Activated naive CD8-positive, alpha-beta T cell treated with anti-CD3 and anti-CD28 coated beads, Interleukin-2, amount 10 ng/mL, durations not matched to agents 7 days and 5 days (primary cell): ENCODE measurements around the gene EP400. TPM values are rescaled to one million over a fixed set of nuclear protein-coding genes. Genes with fewer than 3 reads are reported as not detected.
"Not testable (repeated sequence)": the region's sequence is repeated elsewhere in the genome, so short reads cannot be mapped to it uniquely, and the experiment has no call there.

Experiments
- ATAC-seq: fragments of 150-1000 bp; cut with Tn5 transposase; one replicate; pipeline ENCODE4 v1.10.0; 2021; ENCODE audit warnings: low read depth, moderate library complexity
- POLR2A ChIA-PET: fragments of 350-600 bp; sonication (Branson Sonifier 250); formaldehyde crosslinking; loops from one replicate; lab custom pipeline; 2021; ENCODE audit warnings: antibody characterized with exemption; lab: Charles Lee
- DNase-seq: peaks from one replicate; pipeline ENCODE4 v3.0.0; 2021
- H3K27ac Mint-ChIP-seq: one replicate; pipeline ENCODE4 v1.8.0; 2022; ENCODE audit warnings: mild to moderate bottlenecking, mixed read lengths
- H3K27me3 Mint-ChIP-seq: one replicate; pipeline ENCODE4 v1.8.0; 2022; ENCODE audit warnings: mild to moderate bottlenecking, moderate library complexity, mixed read lengths
- H3K36me3 Mint-ChIP-seq: one replicate; pipeline ENCODE4 v1.8.0; 2021; ENCODE audit warnings: mild to moderate bottlenecking, mixed read lengths
- H3K4me1 Mint-ChIP-seq: one replicate; pipeline ENCODE4 v1.8.0; 2021; ENCODE audit warnings: mixed read lengths
- H3K4me3 Mint-ChIP-seq: one replicate; pipeline ENCODE4 v1.8.0; 2022; ENCODE audit warnings: mild to moderate bottlenecking, moderate library complexity, mixed read lengths
- H3K9me3 Mint-ChIP-seq: one replicate; pipeline ENCODE4 v1.8.0; 2021; ENCODE audit warnings: mixed read lengths
- total RNA-seq, 2 experiments: library from RNA; stranded (reverse); gene quantifications; one replicate each; pipeline ENCODE4 v1.2.3, GENCODE V29; 2021

The EP400 gene
- total RNA-seq, 2 experiments from 2014 or later, result 66.7 to 70.2 TPM

DNA sequence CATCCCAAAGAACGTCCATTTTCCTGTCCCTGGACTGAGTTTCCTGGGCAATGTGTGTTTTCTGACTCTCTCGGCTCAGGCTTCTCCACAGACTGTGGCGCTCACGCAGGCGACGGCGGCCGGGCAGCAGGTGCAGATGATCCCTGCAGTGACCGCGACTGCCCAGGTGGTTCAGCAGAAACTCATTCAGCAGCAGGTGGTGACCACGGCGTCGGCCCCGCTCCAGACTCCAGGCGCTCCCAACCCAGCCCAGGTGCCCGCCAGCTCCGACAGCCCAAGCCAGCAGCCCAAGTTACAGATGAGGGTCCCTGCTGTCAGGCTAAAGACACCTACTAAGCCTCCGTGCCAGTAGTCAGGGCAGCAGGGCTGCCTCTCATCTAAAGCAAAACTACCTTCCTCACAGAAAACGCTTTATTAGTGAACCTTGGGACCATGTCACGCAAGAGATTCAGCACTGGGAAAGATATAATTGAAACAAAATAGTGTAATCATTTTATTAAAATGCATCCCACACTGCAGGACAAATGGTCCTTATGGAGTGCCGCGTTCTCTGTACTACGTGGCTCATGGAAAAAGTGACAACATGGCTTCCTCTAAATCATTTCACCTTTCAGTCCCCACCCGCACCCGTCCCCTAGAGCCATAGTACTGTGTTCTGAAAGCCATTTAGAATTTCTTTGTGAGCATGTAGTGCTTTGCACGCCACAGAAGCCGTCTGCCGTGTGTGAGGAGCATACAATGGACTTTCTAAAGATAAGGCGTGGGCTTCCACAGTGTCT, 127.8 kb downstream of the EP400 start:
- Mint-ChIP-seq H3K4me1 (no peaks in the 10 kb centered on the region), H3K4me3 (no peak overlapping the region), H3K36me3 (peaks cover 10% of the 10 kb centered on the region), H3K9me3 (no peaks in the 10 kb centered on the region), H3K27ac (no peak overlapping the region), H3K27me3 (no peaks in the 10 kb centered on the region)
- POLR2A ChIA-PET, result no interaction called here
- DNase-seq (no peak), ATAC-seq (no peak)

DNA sequence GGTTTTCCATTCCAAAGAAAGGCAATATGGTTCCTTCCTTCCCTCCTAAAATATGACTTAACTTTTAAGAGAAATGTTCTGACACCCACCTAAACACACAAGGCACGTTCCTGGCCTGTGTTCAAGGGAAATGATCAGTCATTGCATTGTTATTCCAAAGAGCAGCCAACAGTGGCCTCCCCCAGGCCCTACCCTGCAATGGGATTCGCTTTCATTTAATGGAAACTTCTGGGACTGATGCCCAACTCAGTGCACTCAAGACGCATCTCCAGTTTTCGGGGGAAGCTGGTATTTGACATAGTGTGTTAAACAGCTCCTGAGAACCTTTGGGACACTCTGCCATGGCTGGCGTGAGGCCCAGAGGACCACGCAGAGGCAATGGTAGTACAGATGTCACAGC, 128.4 kb downstream of the EP400 start:
- Mint-ChIP-seq H3K4me1 (peaks cover 4% of the 10 kb centered on the region), H3K27me3 (no peaks in the 10 kb centered on the region), H3K36me3 (peaks cover 10% of the 10 kb centered on the region), H3K9me3 (no peaks in the 10 kb centered on the region), H3K27ac (no peak overlapping the region), H3K4me3 (no peak overlapping the region)
- ATAC-seq (no peak), DNase-seq (no peak)
- POLR2A ChIA-PET, result no interaction called here

DNA sequence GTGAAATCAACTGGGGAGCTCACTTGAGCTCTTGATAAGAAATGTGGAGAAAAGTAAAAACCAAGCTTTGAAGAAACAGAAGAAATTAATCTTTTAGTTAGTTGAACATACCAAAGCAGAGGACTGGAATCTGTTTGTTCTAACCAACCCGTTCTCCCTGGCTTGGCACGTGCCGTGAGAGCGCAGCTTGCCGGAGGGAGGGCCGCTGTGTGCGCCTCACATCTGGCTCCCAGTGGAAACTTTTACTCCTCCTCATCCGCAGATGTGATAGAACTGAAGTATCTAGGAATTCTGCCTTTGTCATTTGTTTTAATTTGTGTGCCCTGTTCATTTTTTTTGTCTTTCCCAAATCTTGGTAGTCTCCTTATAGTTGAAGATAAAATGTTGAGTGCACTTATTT, 129.5 kb downstream of the EP400 start:
- Mint-ChIP-seq H3K4me1 (peaks cover 9% of the 10 kb centered on the region), H3K27ac (no peak overlapping the region), H3K9me3 (no peaks in the 10 kb centered on the region), H3K4me3 (no peak overlapping the region), H3K36me3 (peaks cover 9% of the 10 kb centered on the region), H3K27me3 (no peaks in the 10 kb centered on the region)
- POLR2A ChIA-PET, result no interaction called here
- ATAC-seq, result no peak
- no peak for DNase-seq

DNA sequence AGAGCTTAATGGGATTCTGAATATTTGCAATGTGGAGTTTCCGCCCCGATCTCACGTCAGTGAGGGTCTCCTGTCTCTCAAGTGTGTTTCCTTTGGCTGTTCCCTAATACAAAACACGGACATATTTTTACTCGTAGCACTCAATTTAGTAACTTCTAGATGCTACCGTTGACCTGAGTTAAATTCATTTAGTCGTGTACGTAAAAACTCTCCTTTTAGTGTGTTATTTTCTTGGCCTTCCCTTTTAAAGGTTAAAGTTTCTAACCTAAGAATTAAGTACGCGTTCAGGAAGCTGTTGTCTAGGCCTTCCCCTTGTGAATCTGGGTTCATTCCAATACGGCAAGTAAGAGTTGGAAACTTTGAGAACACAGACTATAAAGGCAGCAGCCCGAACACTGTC, 130.0 kb downstream of the EP400 start:
- Mint-ChIP-seq H3K4me3 (no peak overlapping the region), H3K9me3 (no peaks in the 10 kb centered on the region), H3K27ac (no peak overlapping the region), H3K4me1 (peaks cover 9% of the 10 kb centered on the region), H3K36me3 (peaks cover 4% of the 10 kb centered on the region), H3K27me3 (no peaks in the 10 kb centered on the region)
- ATAC-seq, result no peak
- DNase-seq, result no peak
- POLR2A ChIA-PET, result no interaction called here

DNA sequence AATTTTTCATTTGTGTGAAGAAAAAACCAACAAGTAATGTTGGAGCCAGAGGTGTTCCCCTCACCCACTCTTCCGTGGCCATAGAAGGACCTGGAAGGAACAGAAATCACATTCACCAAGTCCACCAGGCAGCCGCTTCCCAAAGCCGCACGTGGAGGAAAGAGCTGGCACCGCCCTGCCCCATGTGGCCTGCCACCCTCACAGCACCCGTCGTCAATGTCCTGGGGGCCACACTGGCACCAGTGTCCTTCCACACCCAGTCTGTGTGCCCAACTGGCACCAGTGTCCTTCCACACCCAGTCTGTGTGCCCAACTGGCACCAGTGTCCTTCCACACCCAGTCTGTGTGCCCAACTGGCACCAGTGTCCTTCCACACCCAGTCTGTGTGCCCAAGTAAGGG, 130.8 kb downstream of the EP400 start:
- H3K4me3 Mint-ChIP-seq, H3K27me3 Mint-ChIP-seq, POLR2A ChIA-PET, H3K9me3 Mint-ChIP-seq, H3K27ac Mint-ChIP-seq, DNase-seq, ATAC-seq: not testable (repeated sequence)
- Mint-ChIP-seq H3K36me3 (peaks cover 11% of the 10 kb centered on the region), H3K4me1 (peaks cover 15% of the 10 kb centered on the region)

DNA sequence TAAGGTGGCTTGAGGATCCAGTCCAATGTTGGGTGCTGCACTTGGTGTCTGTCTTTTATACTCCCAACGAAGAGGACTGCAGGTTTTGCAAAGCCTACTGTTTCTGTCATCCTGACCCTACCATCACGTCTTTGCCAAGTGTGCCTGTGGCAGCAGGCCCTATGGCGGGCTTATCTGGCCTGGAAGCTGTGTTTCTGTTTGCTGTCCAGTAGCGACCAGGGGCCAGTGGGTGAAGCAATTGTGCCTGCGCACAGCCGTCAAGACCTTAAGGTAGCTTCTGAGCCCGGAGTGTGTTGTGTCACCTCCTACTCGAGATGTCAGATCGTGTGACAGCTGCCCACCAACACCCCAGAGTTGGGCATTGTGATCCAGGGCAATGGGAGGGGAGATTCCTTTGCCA, 131.7 kb downstream of the EP400 start:
- no peaks in the 10 kb centered on the region for H3K27me3 Mint-ChIP-seq
- H3K4me1 Mint-ChIP-seq, result peaks cover 19% of the 10 kb centered on the region
- no peak overlapping the region for H3K4me3 Mint-ChIP-seq
- peaks cover 11% of the 10 kb centered on the region for H3K36me3 Mint-ChIP-seq
- no peak overlapping the region for H3K27ac Mint-ChIP-seq
- ATAC-seq, result no peak
- POLR2A ChIA-PET, result no interaction called here
- H3K9me3 Mint-ChIP-seq, result no peaks in the 10 kb centered on the region
- no peak for DNase-seq

DNA sequence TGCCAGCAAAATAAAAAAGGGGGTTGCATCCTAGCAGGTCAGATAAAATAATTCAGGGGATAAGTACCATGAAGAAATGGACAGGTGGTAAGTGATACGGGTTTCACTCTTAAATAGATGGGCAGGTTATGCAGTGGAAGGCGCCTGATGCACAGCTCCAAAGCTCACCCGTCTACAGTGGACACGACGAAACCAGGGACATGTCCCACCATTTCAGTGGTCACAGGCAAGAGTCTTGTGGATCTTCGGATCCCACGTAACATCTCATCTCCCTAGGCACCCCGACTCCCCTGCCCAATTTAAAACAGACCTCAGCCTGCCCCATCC, 133.8 kb downstream of the EP400 start:
- POLR2A ChIA-PET, result no interaction called here
- Mint-ChIP-seq H3K27me3 (no peaks in the 10 kb centered on the region), H3K9me3 (no peaks in the 10 kb centered on the region), H3K4me1 (peaks cover 29% of the 10 kb centered on the region), H3K4me3 (peak overlapping the region; percentile 97), H3K36me3 (peaks cover 22% of the 10 kb centered on the region), H3K27ac (peak overlapping the region; percentile 88)
- peak; percentile 1 for ATAC-seq
- DNase-seq, result no peak

DNA sequence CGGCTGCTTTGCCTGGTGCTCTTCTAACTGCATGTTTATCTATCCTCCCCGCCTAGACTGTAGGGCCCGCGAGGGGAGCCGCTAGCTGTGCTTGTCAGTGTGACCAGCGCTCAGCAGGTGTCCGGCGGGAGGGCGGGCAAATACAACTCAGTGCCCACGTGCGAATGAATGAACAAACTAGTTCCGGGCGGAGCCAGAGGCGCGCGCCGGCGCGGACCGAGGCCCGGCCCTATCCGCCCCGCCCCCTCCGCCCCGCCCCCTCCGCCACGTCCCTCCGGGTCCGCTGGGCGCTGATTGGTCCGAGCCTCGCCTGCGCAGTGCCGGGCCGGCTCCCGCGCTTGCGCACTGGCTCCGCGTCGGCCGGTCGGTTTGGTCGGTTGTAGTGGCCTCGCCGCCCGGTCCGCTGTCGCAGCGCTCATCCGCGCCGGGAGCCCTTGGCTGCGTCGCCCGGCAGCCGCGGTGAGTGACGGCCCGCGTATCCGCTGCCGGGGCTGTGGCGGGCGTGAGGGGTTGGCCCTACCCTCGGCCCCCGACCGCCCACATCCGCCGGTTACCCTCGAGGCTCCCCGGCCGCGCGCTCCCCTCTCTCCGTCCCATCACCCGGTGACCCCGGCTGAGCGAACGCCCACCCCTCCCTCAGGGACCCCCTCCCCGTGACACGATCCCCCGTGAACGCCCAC, 134.3 kb downstream of the EP400 start:
- H3K9me3 Mint-ChIP-seq, result no peaks in the 10 kb centered on the region
- no peaks in the 10 kb centered on the region for H3K27me3 Mint-ChIP-seq
- H3K27ac Mint-ChIP-seq, result peak overlapping the region; percentile 88
- peaks cover 22% of the 10 kb centered on the region for H3K36me3 Mint-ChIP-seq
- H3K4me3 Mint-ChIP-seq, result peak overlapping the region; percentile 97
- peaks cover 29% of the 10 kb centered on the region for H3K4me1 Mint-ChIP-seq
- peak; percentile 89 for ATAC-seq
- POLR2A ChIA-PET, result no interaction called here
- DNase-seq, result peak; percentile 91

DNA sequence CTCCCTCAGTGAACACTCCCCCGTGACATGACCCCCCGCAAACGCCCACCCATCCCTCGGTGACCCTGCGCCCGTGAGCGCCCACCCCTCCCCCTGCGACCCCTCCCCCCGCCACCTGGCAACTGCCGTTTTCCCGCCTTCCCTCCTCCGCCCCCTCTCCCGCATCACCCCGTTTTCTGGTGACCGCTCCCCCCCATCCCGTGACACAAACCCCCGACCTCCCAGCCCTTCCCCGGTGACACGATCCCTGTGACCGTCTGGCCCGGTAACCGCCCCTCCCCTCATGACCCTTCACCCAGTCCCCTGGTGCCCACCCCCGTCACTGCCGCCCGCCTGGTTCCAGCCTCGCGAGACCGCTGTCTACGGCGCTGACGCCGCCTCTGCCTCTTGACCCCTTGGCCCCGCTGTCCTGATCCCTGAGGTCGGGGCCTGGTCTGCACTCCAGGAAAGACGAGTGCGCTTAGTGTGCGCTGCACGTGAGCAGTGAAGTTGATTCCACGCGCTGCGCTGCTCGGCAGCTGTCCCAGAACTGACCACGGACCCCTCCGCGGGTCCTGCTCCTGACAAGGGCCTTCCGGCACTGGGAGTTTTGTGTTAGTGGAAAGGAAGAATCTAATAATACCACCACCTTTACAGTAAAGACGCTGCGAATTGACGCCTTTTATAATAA, 135.0 kb downstream of the EP400 start:
- H3K4me3 Mint-ChIP-seq, result peak overlapping the region; percentile 97
- peaks cover 26% of the 10 kb centered on the region for H3K36me3 Mint-ChIP-seq
- H3K27ac Mint-ChIP-seq, result peak overlapping the region; percentile 96
- peak; percentile 24 for ATAC-seq
- POLR2A ChIA-PET, result interaction anchor here (1.0 kb wide), 1 partner anchor 156 kb away, joined by 3 read pairs; the partner anchor contains the start of gene PUS1
- DNase-seq, result peak; percentile 70
- H3K4me1 Mint-ChIP-seq, result peaks cover 33% of the 10 kb centered on the region
- no peaks in the 10 kb centered on the region for H3K9me3 Mint-ChIP-seq
- no peaks in the 10 kb centered on the region for H3K27me3 Mint-ChIP-seq

DNA sequence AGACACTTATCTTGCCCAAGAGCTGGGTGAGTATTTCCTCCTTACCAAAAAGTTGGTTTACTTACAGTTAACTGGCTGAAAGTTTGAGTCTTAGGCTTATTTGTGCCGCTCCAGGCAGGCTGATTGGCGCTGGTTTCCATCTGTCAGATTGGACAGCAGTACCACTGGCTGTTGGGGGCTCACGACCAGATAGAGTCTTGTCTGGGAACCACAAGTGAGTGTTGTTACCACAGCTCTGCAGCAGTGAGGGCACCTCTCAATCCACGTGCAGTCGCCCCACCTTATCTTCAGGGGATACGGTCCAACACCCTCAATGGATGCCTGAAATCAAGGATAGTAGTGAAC, 135.5 kb downstream of the EP400 start:
- H3K9me3 Mint-ChIP-seq, result no peaks in the 10 kb centered on the region
- peak overlapping the region; percentile 97 for H3K4me3 Mint-ChIP-seq
- peaks cover 31% of the 10 kb centered on the region for H3K36me3 Mint-ChIP-seq
- peaks cover 35% of the 10 kb centered on the region for H3K4me1 Mint-ChIP-seq
- DNase-seq (no peak), ATAC-seq (no peak)
- no peaks in the 10 kb centered on the region for H3K27me3 Mint-ChIP-seq
- H3K27ac Mint-ChIP-seq, result peak overlapping the region; percentile 96
- POLR2A ChIA-PET, result interaction anchor here (1.0 kb wide), 1 partner anchor 156 kb away, joined by 3 read pairs; the partner anchor contains the start of gene PUS1

DNA sequence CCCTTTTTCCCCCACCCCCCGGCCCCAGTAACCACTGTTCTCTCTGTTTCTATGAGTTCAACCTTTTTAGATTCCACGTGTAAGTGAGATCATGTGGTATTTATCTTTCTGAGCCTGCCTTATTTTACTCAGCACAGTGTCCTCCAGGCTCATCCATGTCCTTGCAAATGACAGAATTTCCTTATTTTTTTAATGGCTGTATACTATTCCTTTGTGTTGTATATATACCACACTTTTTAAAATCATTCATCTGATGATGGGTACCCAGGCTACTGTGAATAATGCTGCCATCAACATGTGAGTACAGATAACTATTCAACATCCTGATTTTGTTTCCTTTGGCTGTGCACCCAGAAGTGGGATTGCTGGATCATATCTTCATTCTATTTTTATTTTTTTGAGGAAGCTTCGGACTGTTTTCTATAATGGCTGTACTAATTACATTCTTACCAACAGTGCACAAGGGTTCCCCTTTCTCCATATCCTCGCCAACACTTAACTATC, 139.7 kb downstream of the EP400 start:
- Mint-ChIP-seq H3K27me3 (no peaks in the 10 kb centered on the region), H3K9me3 (no peaks in the 10 kb centered on the region), H3K27ac (no peak overlapping the region), H3K36me3 (peaks cover 39% of the 10 kb centered on the region), H3K4me1 (peaks cover 27% of the 10 kb centered on the region), H3K4me3 (no peak overlapping the region)
- DNase-seq (no peak), ATAC-seq (no peak)
- POLR2A ChIA-PET, result no interaction called here

DNA sequence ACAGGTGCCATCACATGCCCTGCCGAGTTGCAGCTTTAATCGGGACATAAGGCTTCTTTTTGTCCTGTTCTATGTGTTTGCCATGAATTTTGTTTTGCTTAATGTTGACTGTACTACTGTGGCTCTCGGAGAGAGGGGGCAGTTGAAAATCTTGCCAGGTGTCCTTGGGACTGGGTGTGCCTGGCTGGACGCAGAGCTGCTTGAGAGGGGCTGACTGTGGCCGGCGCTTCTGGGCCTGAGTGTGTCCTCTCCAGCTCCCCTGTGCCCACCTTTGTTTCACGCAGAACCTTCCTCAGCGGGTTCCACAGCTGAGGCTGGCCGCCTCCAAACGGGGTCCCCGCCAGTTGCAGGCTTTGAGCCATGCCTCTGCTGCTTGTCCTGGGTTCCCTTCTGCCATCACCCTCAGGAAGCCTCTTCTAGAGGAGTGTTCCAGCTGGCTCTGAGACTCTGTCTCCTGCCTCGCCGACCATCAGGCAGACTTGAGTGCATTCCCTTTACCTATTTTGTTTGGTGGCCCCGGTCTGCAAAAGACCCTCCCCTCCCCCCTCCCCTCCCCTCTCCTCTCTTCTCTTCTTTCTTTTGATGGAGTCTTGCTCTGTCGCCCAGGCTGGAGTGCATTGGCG, 144.6 kb downstream of the EP400 start:
- no peak for DNase-seq
- H3K27ac Mint-ChIP-seq, result peak overlapping the region; percentile 95
- H3K36me3 Mint-ChIP-seq, result peaks cover 47% of the 10 kb centered on the region
- peaks cover 20% of the 10 kb centered on the region for H3K4me1 Mint-ChIP-seq
- POLR2A ChIA-PET, result no interaction called here
- ATAC-seq, result no peak
- no peaks in the 10 kb centered on the region for H3K27me3 Mint-ChIP-seq
- peaks cover 10% of the 10 kb centered on the region for H3K9me3 Mint-ChIP-seq
- no peak overlapping the region for H3K4me3 Mint-ChIP-seq
